Neural cell (in vitro differentiated cells): Measurements from ENCODE around the gene SETD4. TPM values are rescaled to one million over a fixed set of nuclear protein-coding genes. Genes with fewer than 3 reads are reported as not detected.

ENCODE experiments used
- H2AFZ ChIP-seq: fragments of 200-600, 300-800 bp; sonication (generic), shearing (Covaris generic); 2 replicates; pipeline ENCODE4 v1.6.0; 2014; ENCODE audit warnings: low read depth, mild to moderate bottlenecking, antibody characterized with exemption, low read length, moderate library complexity
- H3F3A ChIP-seq: fragments of 200-600 bp; shearing (Covaris generic); 2 replicates; pipeline ENCODE4 v1.6.1; 2016; ENCODE audit warnings: mild to moderate bottlenecking, moderate library complexity, mixed read lengths, antibody characterized with exemption, low read length; ENCODE audit not compliant: insufficient read depth, poor library complexity, severe bottlenecking
- H3K27ac ChIP-seq: fragments of 200-600, 300-800 bp; sonication (generic), shearing (Covaris generic); 2 replicates; pipeline ENCODE4 v1.5.1; 2014; ENCODE audit warnings: mild to moderate bottlenecking, low read length, moderate library complexity
- H3K27me3 ChIP-seq: fragments of 300-800, 200-600 bp; sonication (generic), shearing (Covaris generic); 2 replicates; pipeline ENCODE4 v1.6.0; 2014; ENCODE audit warnings: mild to moderate bottlenecking, low read depth, low read length, moderate library complexity; ENCODE audit not compliant: insufficient read depth
- H3K36me3 ChIP-seq: fragments of 300-800, 200-600 bp; sonication (generic), shearing (Covaris generic); 2 replicates; pipeline ENCODE4 v1.5.1; 2014; ENCODE audit warnings: mild to moderate bottlenecking, antibody characterized with exemption, low read length, moderate library complexity; ENCODE audit not compliant: insufficient read depth
- H3K4me2 ChIP-seq: fragments of 300-800, 200-600 bp; sonication (generic), shearing (Covaris generic); 2 replicates; pipeline ENCODE4 v1.6.0; 2014; ENCODE audit warnings: mild to moderate bottlenecking, low read length
- H3K4me3 ChIP-seq: fragments of 300-800, 200-600 bp; sonication (generic), shearing (Covaris generic); 2 replicates; pipeline ENCODE4 v1.5.1; 2014; ENCODE audit warnings: mild to moderate bottlenecking, low read length, moderate library complexity
- H3K79me2 ChIP-seq: fragments of 200-600 bp; shearing (Covaris generic); replicated peaks from 2 replicates; pipeline ENCODE4 v1.6.0; 2014; ENCODE audit warnings: mild to moderate bottlenecking, low read length, moderate library complexity; ENCODE audit not compliant: insufficient read depth
- H3K9ac ChIP-seq: fragments of 300-800, 200-600 bp; sonication (generic), shearing (Covaris generic); 2 replicates; pipeline ENCODE4 v1.6.1; 2016; ENCODE audit warnings: mild to moderate bottlenecking, low read length, mixed read lengths
- H3K9me2 ChIP-seq: fragments of 200-600 bp; shearing (Covaris generic); 2 replicates; pipeline ENCODE4 v1.6.1; 2016; ENCODE audit warnings: mild to moderate bottlenecking, low read length, mixed read lengths; ENCODE audit not compliant: insufficient read depth
- H3K9me3 ChIP-seq: fragments of 200-600, 300-800 bp; sonication (generic), shearing (Covaris generic); 2 replicates; pipeline ENCODE4 v1.6.1; 2016; ENCODE audit warnings: mild to moderate bottlenecking, mixed run types, low read length, moderate library complexity, mixed read lengths
- H4K20me1 ChIP-seq: fragments of 200-600 bp; shearing (Covaris generic); 2 replicates; pipeline ENCODE4 v1.6.1; 2016; ENCODE audit warnings: mild to moderate bottlenecking, mixed run types; ENCODE audit not compliant: insufficient read depth
- EP300 ChIP-seq: fragments of 450-650 bp; conservative IDR thresholded peaks from 2 replicates; pipeline ENCODE4 v1.6.1; 2014; ENCODE audit warnings: antibody characterized with exemption, mild to moderate bottlenecking, moderate library complexity; ENCODE audit not compliant: poor library complexity, severe bottlenecking
- EZH2 ChIP-seq: fragments of 200-600, 300-800 bp; shearing (Covaris generic), sonication (generic); IDR thresholded peaks from 2 replicates; pipeline ENCODE4 v1.6.1; 2014; ENCODE audit warnings: antibody characterized with exemption, low read length, borderline replicate concordance, mild to moderate bottlenecking; ENCODE audit not compliant: insufficient read depth, poor library complexity, severe bottlenecking
- MXI1 ChIP-seq: fragments of 450-650 bp; conservative IDR thresholded peaks from 2 replicates; pipeline ENCODE4 v1.6.1; 2014; ENCODE audit warnings: antibody characterized with exemption, mild to moderate bottlenecking; ENCODE audit not compliant: poor library complexity, severe bottlenecking
- POLR2AphosphoS5 ChIP-seq: IDR thresholded peaks from 2 replicates; pipeline ENCODE4 v1.6.1; 2012
- RAD21 ChIP-seq: fragments of 450-650 bp; conservative IDR thresholded peaks from 2 replicates; pipeline ENCODE4 v1.6.1; 2014; ENCODE audit warnings: antibody characterized with exemption, mild to moderate bottlenecking, moderate library complexity
- REST ChIP-seq: IDR thresholded peaks from 2 replicates; pipeline ENCODE4 v1.6.1; 2012; ENCODE audit warnings: borderline replicate concordance
- SMC3 ChIP-seq: fragments of 450-650 bp; conservative IDR thresholded peaks from 2 replicates; pipeline ENCODE4 v1.6.1; 2014; ENCODE audit warnings: antibody characterized with exemption, mild to moderate bottlenecking, moderate library complexity; ENCODE audit not compliant: poor library complexity
- TAF1 ChIP-seq: IDR thresholded peaks from 2 replicates; pipeline ENCODE4 v1.6.1; 2012; ENCODE audit warnings: low read depth
- polyA plus RNA-seq: library from polyadenylated mRNA; depleted of rRNA; stranded (reverse); fragments of >200 nt; gene quantifications from 2 replicates; pipeline ENCODE4 v1.2.3, GENCODE V29; 2014
- small RNA-seq, 3 experiments: library from RNA; depleted of rRNA; stranded (forward); fragments of <200 nt; gene quantifications; one replicate each; pipeline ENCODE3, GENCODE V24; 2012
- TF ChIP-seq, protein P1 (sequence below): fragments of 450-650 bp; IDR thresholded peaks from 2 replicates; pipeline ENCODE4 v1.5.1; 2014; ENCODE audit warnings: antibody characterized with exemption, mild to moderate bottlenecking, moderate library complexity; ENCODE audit not compliant: poor library complexity, severe bottlenecking

SETD4 gene
- polyA plus RNA-seq, 1 donor from 2014 or later: 64.4 TPM

DNA sequence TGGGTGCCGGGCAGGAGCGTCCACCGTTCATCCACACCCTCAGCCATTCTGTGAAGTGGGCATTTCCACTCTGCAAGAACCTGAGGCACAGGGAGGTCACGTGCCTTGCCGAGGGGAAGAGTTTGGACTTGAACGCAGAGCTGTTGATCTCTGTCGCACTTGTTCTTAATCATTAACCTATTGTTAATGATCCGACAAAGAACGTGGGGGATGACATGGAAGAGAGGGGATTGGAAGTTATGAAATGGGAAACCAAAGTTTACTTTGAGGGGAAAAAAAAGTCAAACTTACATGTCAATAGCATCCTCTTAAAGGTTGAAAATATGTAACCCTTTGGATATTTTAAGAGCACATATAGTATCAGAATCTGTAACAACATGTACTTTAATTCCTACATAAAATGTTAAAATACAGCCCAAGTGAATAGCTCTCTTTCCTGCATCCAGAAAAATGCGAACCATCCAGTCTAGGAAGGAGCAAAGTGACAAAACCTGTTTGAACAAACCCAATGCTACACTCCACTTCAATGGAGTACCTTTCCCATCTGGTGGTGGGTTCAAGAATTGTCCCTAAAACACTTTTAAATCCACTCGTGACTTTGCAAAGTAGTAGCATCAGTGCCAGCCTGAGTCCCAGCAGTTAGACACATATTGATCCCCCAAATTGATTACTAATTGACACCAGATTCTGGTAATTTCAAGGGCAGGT lies 75.5 kb downstream of the SETD4 start:
- H3K9ac ChIP-seq: no peak overlapping the region
- no peaks in the 10 kb centered on the region for H3F3A ChIP-seq
- H3K27ac ChIP-seq: no peak overlapping the region
- H2AFZ ChIP-seq: no peak overlapping the region
- no peaks in the 10 kb centered on the region for H3K79me2 ChIP-seq
- H3K4me3 ChIP-seq: no peak overlapping the region
- H3K36me3 ChIP-seq: no peaks in the 10 kb centered on the region
- H3K9me3 ChIP-seq: no peaks in the 10 kb centered on the region
- H3K9me2 ChIP-seq: no peaks in the 10 kb centered on the region
- no peak for TF ChIP-seq RAD21
- no peak for TF ChIP-seq TAF1
- no peak for TF ChIP-seq EZH2
- TF ChIP-seq REST: no peak
- no peak for TF ChIP-seq MXI1
- TF ChIP-seq POLR2AphosphoS5: no peak
- no peak for TF ChIP-seq EP300
- TF ChIP-seq SMC3: no peak
- TF ChIP-seq, protein P1, sequence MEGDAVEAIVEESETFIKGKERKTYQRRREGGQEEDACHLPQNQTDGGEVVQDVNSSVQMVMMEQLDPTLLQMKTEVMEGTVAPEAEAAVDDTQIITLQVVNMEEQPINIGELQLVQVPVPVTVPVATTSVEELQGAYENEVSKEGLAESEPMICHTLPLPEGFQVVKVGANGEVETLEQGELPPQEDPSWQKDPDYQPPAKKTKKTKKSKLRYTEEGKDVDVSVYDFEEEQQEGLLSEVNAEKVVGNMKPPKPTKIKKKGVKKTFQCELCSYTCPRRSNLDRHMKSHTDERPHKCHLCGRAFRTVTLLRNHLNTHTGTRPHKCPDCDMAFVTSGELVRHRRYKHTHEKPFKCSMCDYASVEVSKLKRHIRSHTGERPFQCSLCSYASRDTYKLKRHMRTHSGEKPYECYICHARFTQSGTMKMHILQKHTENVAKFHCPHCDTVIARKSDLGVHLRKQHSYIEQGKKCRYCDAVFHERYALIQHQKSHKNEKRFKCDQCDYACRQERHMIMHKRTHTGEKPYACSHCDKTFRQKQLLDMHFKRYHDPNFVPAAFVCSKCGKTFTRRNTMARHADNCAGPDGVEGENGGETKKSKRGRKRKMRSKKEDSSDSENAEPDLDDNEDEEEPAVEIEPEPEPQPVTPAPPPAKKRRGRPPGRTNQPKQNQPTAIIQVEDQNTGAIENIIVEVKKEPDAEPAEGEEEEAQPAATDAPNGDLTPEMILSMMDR: no peak
- H4K20me1 ChIP-seq: no peaks in the 10 kb centered on the region
- no peaks in the 10 kb centered on the region for H3K27me3 ChIP-seq
- no peak overlapping the region for H3K4me2 ChIP-seq

Small RNAs within 50 kb of the gene (small RNA-seq; reads per million reads assigned to genes)
- 0 reads per million in 3 experiments for gene RNU6-992P

Other genes starting within 250 kb of the SETD4 start
- gene CBR1, start 9.5 kb upstream of the SETD4 start, polyA plus RNA-seq: 7.8 and 9.2 TPM in 2 replicates
- not detected in 2 replicates for gene CBR3, start 74.6 kb upstream of the SETD4 start, polyA plus RNA-seq
- gene DOP1B, start 96.3 kb upstream of the SETD4 start, polyA plus RNA-seq: 14.0 and 19.1 TPM in 2 replicates